Islet precursor cell (in vitro differentiated cells): Measurements from ENCODE around the gene BLCAP.
"Not testable (repeated sequence)": the region's sequence is repeated elsewhere in the genome, so short reads cannot be mapped to it uniquely, and the experiment has no call there.

ENCODE experiments used
- DNase-seq: peaks from one replicate; pipeline ENCODE4 v3.0.0-alpha.2; 2018

The BLCAP gene

GRCh38 chr20:37556538-37556937 is 28.9 kb upstream of the BLCAP start:
- DNase-seq = peak; percentile 35

GRCh38 chr20:37554721-37555298 is 27.1 kb upstream of the BLCAP start:
- DNase-seq = not testable (repeated sequence)

GRCh38 chr20:37552415-37552814 is 24.7 kb upstream of the BLCAP start:
- no peak for DNase-seq

GRCh38 chr20:37551660-37552059 is 24.0 kb upstream of the BLCAP start:
- peak; percentile 11 for DNase-seq

GRCh38 chr20:37550101-37550920 is 22.6 kb upstream of the BLCAP start:
- not testable (repeated sequence) for DNase-seq

GRCh38 chr20:37547912-37548311 is 20.2 kb upstream of the BLCAP start:
- no peak for DNase-seq

GRCh38 chr20:37545516-37545915 is 17.8 kb upstream of the BLCAP start:
- DNase-seq = no peak

GRCh38 chr20:37544386-37544785 is 16.7 kb upstream of the BLCAP start:
- peak; percentile 31 for DNase-seq

GRCh38 chr20:37543828-37544227 is 16.2 kb upstream of the BLCAP start:
- peak; percentile 54 for DNase-seq

- peak; percentile 78 for DNase-seq
These were observed 14.6 kb upstream of the BLCAP start for GRCh38 chr20:37542281-37542680.

- peak; percentile 12 for DNase-seq
These were observed 13.7 kb upstream of the BLCAP start for GRCh38 chr20:37541326-37541725.

GRCh38 chr20:37540838-37541237 is 13.2 kb upstream of the BLCAP start:
- DNase-seq = not testable (repeated sequence)

GRCh38 chr20:37540001-37540400 is 12.3 kb upstream of the BLCAP start:
- DNase-seq = no peak

- DNase-seq = no peak
These were observed 11.7 kb upstream of the BLCAP start for GRCh38 chr20:37539424-37539823.

- peak; percentile 71 for DNase-seq
These were observed 10.3 kb upstream of the BLCAP start for GRCh38 chr20:37538003-37538402.

- DNase-seq = peak; percentile 20
These were observed 9.8 kb upstream of the BLCAP start for GRCh38 chr20:37537505-37537904.

- DNase-seq = peak; percentile 67
These were observed 7.9 kb upstream of the BLCAP start for GRCh38 chr20:37535443-37536132.

GRCh38 chr20:37534401-37535157 is 6.9 kb upstream of the BLCAP start:
- DNase-seq = peak; percentile 73

GRCh38 chr20:37533154-37533715 is 5.6 kb upstream of the BLCAP start:
- peak; percentile 15 for DNase-seq

GRCh38 chr20:37531856-37532255 is 4.2 kb upstream of the BLCAP start:
- peak; percentile 42 for DNase-seq

GRCh38 chr20:37530696-37531095 is 3.0 kb upstream of the BLCAP start:
- DNase-seq = no peak

GRCh38 chr20:37529968-37530600 is 2.4 kb upstream of the BLCAP start:
- peak; percentile 34 for DNase-seq
